Kidney (tissue), 14 donors: ENCODE measurements around the gene NFX1. TPM values are rescaled to one million over a fixed set of nuclear protein-coding genes. Genes with fewer than 3 reads are reported as not detected.
"Not testable (repeated sequence)": the region's sequence is repeated elsewhere in the genome, so short reads cannot be mapped to it uniquely, and the experiment has no call there.

ENCODE experiments used
- DNase-seq, 5 donors: peaks; one replicate each; pipeline ENCODE4 v3.0.0-alpha.2; 2013 to 2020
- FAIRE-seq: peaks from 2 replicates; lab custom pipeline; 2012; peaks lifted over from hg19 to GRCh38; lab: Jason Lieb, UNC
- H3K27ac ChIP-seq, 2 donors: one replicate each; pipeline ENCODE4 v1.7.0; 2013; ENCODE audit warnings: low read depth in 2 of 2, low read length in 2 of 2, inconsistent platforms in 1 of 2
- H3K27me3 ChIP-seq: one replicate; pipeline ENCODE4 v1.7.1; 2013; ENCODE audit warnings: low read length, inconsistent platforms; ENCODE audit not compliant: control insufficient read depth, insufficient read depth
- H3K36me3 ChIP-seq, 3 donors: one replicate each; pipeline versions ENCODE4 v1.7.0 to v1.7.1; 2013; ENCODE audit warnings: low read length in 3 of 3, control low read depth in 1 of 3, inconsistent platforms in 1 of 3; ENCODE audit not compliant: insufficient read depth in 3 of 3, control insufficient read depth in 2 of 3
- H3K4me1 ChIP-seq, 3 donors: one replicate each; pipeline versions ENCODE4 v1.7.0 to v1.7.1; 2013; ENCODE audit warnings: low read length in 3 of 3, inconsistent platforms in 1 of 3, low read depth in 1 of 3; ENCODE audit not compliant: control insufficient read depth in 2 of 3, insufficient read depth in 2 of 3
- H3K4me3 ChIP-seq, 3 donors: one replicate each; pipeline versions ENCODE4 v1.7.0 to v1.8.1; 2013; ENCODE audit warnings: low read length in 3 of 3, control low read depth in 1 of 3, inconsistent platforms in 1 of 3
- H3K9ac ChIP-seq, 3 donors: one replicate each; pipeline versions ENCODE4 v1.7.0 to v1.7.1; 2013; ENCODE audit warnings: low read length in 3 of 3, control low read depth in 1 of 3, inconsistent platforms in 1 of 3
- H3K9me3 ChIP-seq, 3 donors: one replicate each; pipeline versions ENCODE4 v1.7.0 to v1.7.1; 2013; ENCODE audit warnings: low read length in 3 of 3, control low read depth in 1 of 3, inconsistent platforms in 1 of 3; ENCODE audit not compliant: control insufficient read depth in 2 of 3, insufficient read depth in 1 of 3
- intact Hi-C: fragments of 100-400 bp; cut with DNase I; formaldehyde crosslinking; loops from one replicate; pipeline ENCODE4 v1.11.1; 2022
- polyA plus RNA-seq: library from polyadenylated mRNA; stranded (reverse); fragments of 350-450 nt; fragmentation: Illumina TruSeq; extraction: RNeasy Lipid Tissue Mini Kit (QIAGEN cat#74804); gene quantifications from one replicate; pipeline ENCODE4 v1.2.3, GENCODE V29; 2014; ENCODE audit warnings: low read depth, low replicate concordance; ENCODE audit not compliant: insufficient read depth
- total RNA-seq: library from RNA; stranded (reverse); fragmentation: NEBNext Ultra II Directional; extraction: Animal tissue kit (Norgen Biotek cat#: 25700); gene quantifications from one replicate; pipeline ENCODE4 v1.2.1, GENCODE V29; 2021
- TF ChIP-seq, protein P1 (sequence below): IDR thresholded peaks from 3 replicates; pipeline ENCODE4 v1.5.1; 2012; ENCODE audit warnings: mild to moderate bottlenecking, moderate library complexity, borderline replicate concordance; ENCODE audit not compliant: insufficient read depth; ENCODE audit errors: extremely low read depth
- donor health status: control.
- donor health status: control.
- donor health status: control.
- donor health status: control.
- donor health status: control.
- donor health status: DM: yes; HTN: yes; CAD: no.
- donor health status: Normal renal cell carcinoma (clear cell type).

The NFX1 gene
- total and polyA plus RNA-seq, 2 donors from 2014 or later = 12.2 to 46.3 TPM

DNA sequence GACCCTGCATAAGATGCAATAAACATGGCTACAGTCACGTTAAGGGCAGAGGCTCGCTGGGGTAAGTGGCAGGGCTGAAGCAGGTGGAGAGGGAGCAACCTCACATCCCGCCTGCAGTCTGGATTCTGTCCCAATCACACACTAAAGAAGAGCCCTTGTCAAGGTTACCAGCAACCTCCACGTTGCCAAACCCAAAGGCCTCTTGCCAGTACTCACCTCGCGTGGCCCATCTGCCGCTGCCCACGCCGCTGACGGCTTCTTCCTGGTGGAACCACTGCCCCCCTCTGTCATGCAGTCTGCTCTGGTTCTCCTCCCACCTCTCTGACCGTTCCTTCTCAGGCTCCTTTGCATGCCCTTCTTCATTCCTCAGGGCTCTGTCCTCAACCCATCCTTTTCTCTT is 103.3 kb downstream of the NFX1 start:
- DNase-seq = no peak
- Histone ChIP-seq H3K27me3 (no peaks in the 10 kb centered on the region), H3K27ac (peak overlapping the region; percentile 72 to 80), H3K4me1 (peaks cover 0 to 18% (median 9%) of the 10 kb centered on the region in 3 donors), H3K9me3 (no peaks in the 10 kb centered on the region), H3K9ac (peak overlapping the region in 2 of 3 donors; percentile 4 to 58), H3K4me3 (peak overlapping the region in 2 of 3 donors; percentile 51 to 73), H3K36me3 (no peaks in the 10 kb centered on the region)
- FAIRE-seq = no peak
- TF ChIP-seq, protein P1, sequence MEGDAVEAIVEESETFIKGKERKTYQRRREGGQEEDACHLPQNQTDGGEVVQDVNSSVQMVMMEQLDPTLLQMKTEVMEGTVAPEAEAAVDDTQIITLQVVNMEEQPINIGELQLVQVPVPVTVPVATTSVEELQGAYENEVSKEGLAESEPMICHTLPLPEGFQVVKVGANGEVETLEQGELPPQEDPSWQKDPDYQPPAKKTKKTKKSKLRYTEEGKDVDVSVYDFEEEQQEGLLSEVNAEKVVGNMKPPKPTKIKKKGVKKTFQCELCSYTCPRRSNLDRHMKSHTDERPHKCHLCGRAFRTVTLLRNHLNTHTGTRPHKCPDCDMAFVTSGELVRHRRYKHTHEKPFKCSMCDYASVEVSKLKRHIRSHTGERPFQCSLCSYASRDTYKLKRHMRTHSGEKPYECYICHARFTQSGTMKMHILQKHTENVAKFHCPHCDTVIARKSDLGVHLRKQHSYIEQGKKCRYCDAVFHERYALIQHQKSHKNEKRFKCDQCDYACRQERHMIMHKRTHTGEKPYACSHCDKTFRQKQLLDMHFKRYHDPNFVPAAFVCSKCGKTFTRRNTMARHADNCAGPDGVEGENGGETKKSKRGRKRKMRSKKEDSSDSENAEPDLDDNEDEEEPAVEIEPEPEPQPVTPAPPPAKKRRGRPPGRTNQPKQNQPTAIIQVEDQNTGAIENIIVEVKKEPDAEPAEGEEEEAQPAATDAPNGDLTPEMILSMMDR = no peak
- intact Hi-C loops = no loop called here

DNA sequence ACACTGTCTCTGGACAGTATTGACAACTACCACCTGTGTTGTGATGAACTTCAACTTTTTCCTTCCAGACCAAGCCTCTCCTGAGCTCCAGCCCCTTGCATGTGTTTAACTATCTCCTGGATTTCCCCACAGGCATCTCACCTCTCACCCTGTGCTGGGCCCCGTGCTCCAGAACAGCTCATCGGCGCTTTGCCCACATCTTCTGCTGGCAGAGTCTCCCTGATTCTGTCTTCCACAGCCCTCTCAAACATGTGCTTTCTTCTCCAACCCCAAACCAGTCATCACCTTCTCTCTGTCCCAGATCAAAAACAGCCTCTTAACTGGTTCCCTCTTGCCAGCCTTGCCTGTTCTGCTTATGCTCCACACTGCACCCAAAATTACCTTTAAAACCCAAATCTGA is 103.7 kb downstream of the NFX1 start:
- H3K27ac ChIP-seq = peak overlapping the region; percentile 72 to 80
- FAIRE-seq, DNase-seq, intact Hi-C loops, H3K36me3 ChIP-seq, H3K27me3 ChIP-seq, H3K9me3 ChIP-seq: not testable (repeated sequence)
- H3K4me1 ChIP-seq = peaks cover 0 to 18% (median 9%) of the 10 kb centered on the region in 3 donors
- H3K9ac ChIP-seq = peak overlapping the region in 1 of 3 donors; percentile 58
- peak overlapping the region in 2 of 3 donors; percentile 51 to 73 for H3K4me3 ChIP-seq

DNA sequence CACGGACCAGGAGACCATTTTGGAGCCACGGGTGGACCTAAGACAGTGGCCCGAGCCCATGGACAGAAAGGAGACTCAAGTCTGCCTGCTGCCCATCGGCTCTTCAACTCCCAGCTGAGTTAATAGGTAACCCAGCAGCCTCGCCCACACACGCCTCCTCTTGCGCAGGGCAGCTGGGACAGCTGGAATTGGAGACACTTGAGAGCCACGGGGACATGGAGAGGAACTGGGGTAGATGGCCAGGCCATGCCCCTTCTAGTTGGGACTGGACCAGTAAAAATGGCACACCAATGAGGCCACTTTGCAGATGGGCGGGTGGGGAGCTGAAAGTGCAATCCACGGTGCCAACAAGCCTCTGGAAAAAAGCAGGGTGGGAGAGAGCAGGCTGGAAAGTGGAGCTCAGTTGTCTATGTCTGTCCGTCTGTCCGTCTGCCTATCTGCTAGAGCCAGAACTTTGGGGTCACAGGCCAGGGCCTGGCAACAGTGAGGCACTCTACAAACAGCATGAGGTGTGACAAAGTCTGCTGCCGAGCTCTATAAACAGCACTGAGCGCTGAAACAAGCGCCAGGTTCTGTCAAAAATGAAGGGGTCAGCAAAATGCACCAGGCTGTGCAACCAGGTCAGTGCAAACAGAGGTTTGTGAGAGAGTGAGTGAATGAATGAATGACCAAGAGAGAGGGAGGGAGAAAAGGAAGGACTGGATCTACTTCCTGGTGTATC is 105.0 kb downstream of the NFX1 start:
- H3K27me3 ChIP-seq, H3K9ac ChIP-seq, H3K36me3 ChIP-seq, intact Hi-C loops, H3K9me3 ChIP-seq, FAIRE-seq: not testable (repeated sequence)
- Histone ChIP-seq H3K4me1 (peaks cover 0 to 15% (median 9%) of the 10 kb centered on the region in 3 donors), H3K27ac (peak overlapping the region in 1 of 2 donors; percentile 76), H3K4me3 (peak overlapping the region in 2 of 3 donors; percentile 48 to 51)
- peak in 4 of 5 donors; percentile 48 to 79 (median 65) for DNase-seq

DNA sequence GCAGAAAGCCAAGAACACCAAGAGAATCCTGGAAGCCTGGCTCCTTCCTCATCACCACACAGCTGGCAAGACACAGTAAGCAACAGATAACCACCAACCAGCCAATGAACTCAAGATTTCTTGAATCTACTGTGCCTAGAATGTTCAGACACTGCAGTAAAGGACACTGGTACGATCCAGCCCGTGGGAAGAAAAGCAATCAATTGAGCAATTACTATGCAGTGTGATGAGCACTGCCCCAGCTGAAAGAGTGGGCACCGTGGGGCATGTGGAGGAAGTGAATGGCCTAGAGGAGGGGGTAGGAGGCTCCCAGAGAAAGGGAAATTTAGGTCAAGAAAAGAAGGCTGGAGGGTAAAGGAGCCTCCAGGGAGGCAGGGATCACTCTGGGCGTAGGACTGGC is 107.5 kb downstream of the NFX1 start:
- H3K27ac ChIP-seq, H3K9ac ChIP-seq, H3K4me3 ChIP-seq, intact Hi-C loops, H3K9me3 ChIP-seq, H3K4me1 ChIP-seq, DNase-seq, H3K36me3 ChIP-seq, H3K27me3 ChIP-seq, FAIRE-seq: not testable (repeated sequence)

DNA sequence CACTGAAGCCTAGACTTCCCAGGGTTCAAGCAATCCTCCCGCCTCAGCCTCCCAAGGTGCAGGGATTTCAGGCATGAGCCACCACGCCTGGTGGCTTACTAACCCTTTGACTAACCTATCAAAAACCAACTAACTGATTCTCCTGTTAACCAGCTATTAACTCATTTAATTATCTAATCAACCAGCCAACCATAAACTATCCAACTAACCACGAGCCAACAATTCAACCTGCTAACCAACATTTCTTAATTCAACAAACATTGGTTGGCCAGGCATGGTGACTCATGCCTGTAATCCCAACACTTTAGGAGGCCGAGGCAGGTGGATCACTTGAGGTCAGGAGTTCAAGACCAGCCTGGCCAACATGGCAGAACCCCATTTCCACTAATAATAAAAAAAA is 108.7 kb downstream of the NFX1 start:
- H3K36me3 ChIP-seq, intact Hi-C loops, FAIRE-seq, H3K4me3 ChIP-seq, H3K9ac ChIP-seq, H3K27me3 ChIP-seq, H3K9me3 ChIP-seq, H3K27ac ChIP-seq, H3K4me1 ChIP-seq: not testable (repeated sequence)
- peak in 1 of 5 donors; percentile 27 for DNase-seq

DNA sequence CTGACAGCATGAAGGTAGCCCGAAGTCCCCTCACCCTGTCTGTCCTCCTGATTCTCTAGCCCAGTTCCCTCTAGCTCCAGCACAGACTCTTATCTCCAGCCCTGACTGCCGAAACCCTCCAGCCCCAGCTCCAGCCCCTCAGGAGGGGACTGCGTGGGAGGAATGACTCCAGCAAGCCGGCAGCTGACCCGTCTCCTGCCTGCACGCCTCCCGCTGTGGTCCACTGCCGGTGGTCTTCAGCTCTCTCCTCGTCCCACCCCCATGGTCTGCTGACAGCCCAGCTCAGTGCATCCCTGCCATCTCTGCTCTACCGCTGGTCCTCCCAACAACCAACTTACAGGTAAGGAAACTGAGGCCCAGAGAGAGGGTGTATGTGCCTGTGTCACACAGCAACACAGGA is 111.5 kb downstream of the NFX1 start:
- H3K4me1 ChIP-seq, H3K9ac ChIP-seq, H3K4me3 ChIP-seq, H3K36me3 ChIP-seq, H3K9me3 ChIP-seq, intact Hi-C loops, H3K27ac ChIP-seq, FAIRE-seq, H3K27me3 ChIP-seq: not testable (repeated sequence)
- DNase-seq = peak in 2 of 5 donors; percentile 37 to 53

DNA sequence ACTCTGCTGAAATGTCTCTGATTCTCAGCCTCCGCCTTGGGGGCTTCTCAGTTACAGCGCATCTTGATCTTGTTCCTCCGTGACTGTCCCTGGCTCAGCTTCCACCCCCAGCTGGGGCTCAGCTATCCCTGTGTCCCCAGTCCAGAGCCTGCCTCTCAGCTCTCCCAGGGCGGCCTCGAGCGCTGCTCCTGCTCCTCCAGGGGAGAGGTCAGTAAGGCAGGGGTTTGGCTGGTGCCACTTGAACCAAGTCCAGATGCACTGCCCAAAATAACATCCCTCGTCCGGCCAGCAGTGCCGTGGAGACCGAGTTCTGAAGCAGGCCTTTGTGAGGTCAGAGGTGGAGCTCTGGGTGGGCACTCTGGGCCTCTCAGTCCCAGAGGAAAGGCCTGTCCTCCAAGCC is 112.1 kb downstream of the NFX1 start, which contains the start of gene AQP7:
Gene AQP7, minus strand, starts transcription at position 198 of the 400 bp plus-strand sequence. CDS start 1,306 bp downstream, outside the sequence.
- H3K9ac ChIP-seq, FAIRE-seq, H3K27me3 ChIP-seq, intact Hi-C loops, H3K9me3 ChIP-seq, H3K36me3 ChIP-seq, H3K27ac ChIP-seq, H3K4me1 ChIP-seq, H3K4me3 ChIP-seq: not testable (repeated sequence)
- peak in 1 of 5 donors; percentile 35 for DNase-seq
